ENCODE measurements around the gene CCDC57. TPM values are rescaled to one million over a fixed set of nuclear protein-coding genes. Genes with fewer than 3 reads are reported as not detected.

Gene CCDC57
- total RNA-seq, 2 donors from 2014 or later: 19.4 to 58.1 TPM

- no peak for ATAC-seq (ENCODE audit: insufficient number of reproducible peaks, low FRiP score, low read depth)
Observed at GRCh38 chr17:82081966-82082365, 130.7 kb downstream of the CCDC57 start.

GRCh38 chr17:82081546-82081945 is 131.1 kb downstream of the CCDC57 start:
- ATAC-seq (ENCODE audit: insufficient number of reproducible peaks, low FRiP score, low read depth): no peak
- Histone ChIP-seq H3K4me1 (ENCODE audit: control insufficient read depth in 1 of 2, low read depth in 2 of 2) (no peaks in the 10 kb centered on the region), H3K9me3 (no peaks in the 10 kb centered on the region), H3K4me3 (no peak overlapping the region), H3K27ac (no peak overlapping the region), H3K27me3 (replicated peaks; ENCODE audit: insufficient read depth) (no peaks in the 10 kb centered on the region), H3K36me3 (peaks cover 62% of the 10 kb centered on the region)
- DNase-seq (ENCODE audit: low spot score): no peak
- TF ChIP-seq CTCF (IDR thresholded peaks at IDR 0.05): no peak

More at GRCh38 chr17:82081966-82082365, 130.7 kb downstream of the CCDC57 start:
- no peak for DNase-seq (ENCODE audit: low spot score)
- TF ChIP-seq CTCF (IDR thresholded peaks at IDR 0.05): no peak
- H3K27me3 ChIP-seq (replicated peaks; ENCODE audit: insufficient read depth): no peaks in the 10 kb centered on the region
- no peak overlapping the region for H3K27ac ChIP-seq
- no peak overlapping the region for H3K4me3 ChIP-seq
- peaks cover 66% of the 10 kb centered on the region for H3K36me3 ChIP-seq
- H3K4me1 ChIP-seq (ENCODE audit: control insufficient read depth in 1 of 2, low read depth in 2 of 2): no peaks in the 10 kb centered on the region
- no peaks in the 10 kb centered on the region for H3K9me3 ChIP-seq

GRCh38 chr17:82080789-82081464 is 131.7 kb downstream of the CCDC57 start:
- TF ChIP-seq CTCF (IDR thresholded peaks at IDR 0.05): no peak
- ATAC-seq (ENCODE audit: insufficient number of reproducible peaks, low FRiP score, low read depth) (no peak), DNase-seq (ENCODE audit: low spot score) (no peak)
- no peak overlapping the region for H3K27ac ChIP-seq
- no peaks in the 10 kb centered on the region for H3K4me1 ChIP-seq (ENCODE audit: control insufficient read depth in 1 of 2, low read depth in 2 of 2)
- no peaks in the 10 kb centered on the region for H3K27me3 ChIP-seq (replicated peaks; ENCODE audit: insufficient read depth)
- H3K36me3 ChIP-seq: peaks cover 55% of the 10 kb centered on the region
- no peak overlapping the region for H3K4me3 ChIP-seq
- H3K9me3 ChIP-seq: no peaks in the 10 kb centered on the region

GRCh38 chr17:82080048-82080788 is 132.4 kb downstream of the CCDC57 start:
- no peak for ATAC-seq (ENCODE audit: insufficient number of reproducible peaks, low FRiP score, low read depth)
- Histone ChIP-seq H3K9me3 (no peaks in the 10 kb centered on the region), H3K4me1 (ENCODE audit: control insufficient read depth in 1 of 2, low read depth in 2 of 2) (no peaks in the 10 kb centered on the region), H3K4me3 (no peak overlapping the region), H3K27ac (no peak overlapping the region), H3K36me3 (peaks cover 50% of the 10 kb centered on the region), H3K27me3 (replicated peaks; ENCODE audit: insufficient read depth) (no peaks in the 10 kb centered on the region)
- TF ChIP-seq CTCF (IDR thresholded peaks at IDR 0.05): no peak
- no peak for DNase-seq (ENCODE audit: low spot score)

GRCh38 chr17:82079001-82079677 is 133.5 kb downstream of the CCDC57 start:
- Histone ChIP-seq H3K36me3 (peaks cover 41% of the 10 kb centered on the region), H3K9me3 (no peaks in the 10 kb centered on the region), H3K27me3 (replicated peaks; ENCODE audit: insufficient read depth) (no peaks in the 10 kb centered on the region), H3K27ac (no peak overlapping the region), H3K4me3 (no peak overlapping the region), H3K4me1 (ENCODE audit: control insufficient read depth in 1 of 2, low read depth in 2 of 2) (no peaks in the 10 kb centered on the region)
- ATAC-seq (ENCODE audit: insufficient number of reproducible peaks, low FRiP score, low read depth) (no peak), DNase-seq (ENCODE audit: low spot score) (no peak)
- TF ChIP-seq CTCF (IDR thresholded peaks at IDR 0.05): no peak
